Activated CD8-positive, alpha-beta T cell treated with anti-CD3 and anti-CD28 coated beads for 36 hours (primary cell): ENCODE measurements around the gene SAMD10. TPM values are rescaled to one million over a fixed set of nuclear protein-coding genes. Genes with fewer than 3 reads are reported as not detected.

Experiments used
- ATAC-seq: fragments of 200-7000 bp; cut with Tn5 transposase; one replicate; pipeline ENCODE4 v1.10.0; 2021; ENCODE audit warnings: mild to moderate bottlenecking, moderate library complexity
- CTCF ChIA-PET: fragments of 350-600 bp; sonication (Branson Sonifier 250); formaldehyde crosslinking; loops from one replicate; lab custom pipeline; 2021; ENCODE audit warnings: antibody characterized with exemption; lab: Charles Lee
- POLR2A ChIA-PET: fragments of 350-600 bp; sonication (Branson Sonifier 250); formaldehyde crosslinking; loops from one replicate; lab custom pipeline; 2021; ENCODE audit warnings: antibody characterized with exemption; lab: Charles Lee
- DNase-seq: peaks from one replicate; pipeline ENCODE4 v3.0.0-alpha.2; 2020
- H3K27ac Mint-ChIP-seq: one replicate; pipeline ENCODE4 v1.8.0; 2021; ENCODE audit warnings: mild to moderate bottlenecking, mixed read lengths
- H3K27me3 Mint-ChIP-seq: one replicate; pipeline ENCODE4 v1.8.0; 2021; ENCODE audit warnings: mixed read lengths
- H3K36me3 Mint-ChIP-seq: one replicate; pipeline ENCODE4 v1.8.0; 2021; ENCODE audit warnings: low read depth, mixed read lengths
- H3K4me1 Mint-ChIP-seq: one replicate; pipeline ENCODE4 v1.8.0; 2021; ENCODE audit warnings: low read depth, mixed read lengths
- H3K4me3 Mint-ChIP-seq: one replicate; pipeline ENCODE4 v1.8.0; 2021; ENCODE audit warnings: mild to moderate bottlenecking, moderate library complexity, mixed read lengths
- H3K9me3 Mint-ChIP-seq: one replicate; pipeline ENCODE4 v1.8.0; 2021; ENCODE audit warnings: mixed read lengths
- CTCF ChIP-seq: fragments of 200-600 bp; IDR thresholded peaks from one replicate; pipeline ENCODE4 v1.8.0; 2022; ENCODE audit warnings: antibody characterized with exemption, mild to moderate bottlenecking
- intact Hi-C: fragments of 100-400 bp; cut with micrococcal nuclease; formaldehyde crosslinking; loops from one replicate; pipeline ENCODE4 v1.10.0; 2022
- microRNA-seq: library from miRNA; unstranded; fragments of <30 nt; microRNA quantifications from one replicate; pipeline ENCODE4 v1.2.0, GENCODE V29; 2022; ENCODE audit warnings: borderline microRNAs expressed, borderline replicate concordance
- total RNA-seq, 2 experiments: library from RNA; stranded (reverse); gene quantifications; one replicate each; pipeline ENCODE4 v1.2.3, GENCODE V29; 2021

SAMD10 gene
- total RNA-seq, 2 experiments from 2014 or later: 17.4 to 17.5 TPM

- intact Hi-C loops: no loop called here
- no peaks in the 10 kb centered on the region for H3K27me3 Mint-ChIP-seq
- H3K36me3 Mint-ChIP-seq: peaks cover 34% of the 10 kb centered on the region
- POLR2A ChIA-PET: no interaction called here
- no peak overlapping the region for H3K4me3 Mint-ChIP-seq
- no peak for TF ChIP-seq CTCF
- no peak overlapping the region for H3K27ac Mint-ChIP-seq
- H3K4me1 Mint-ChIP-seq: no peaks in the 10 kb centered on the region
- no peaks in the 10 kb centered on the region for H3K9me3 Mint-ChIP-seq
- CTCF ChIA-PET: no interaction called here
- no peak for DNase-seq
- ATAC-seq: no peak
Measured at GRCh38 chr20:63929071-63929470, 50.4 kb downstream of the SAMD10 start.

GRCh38 chr20:63926298-63926697 is 53.1 kb downstream of the SAMD10 start:
- intact Hi-C loops: no loop called here
- DNase-seq (no peak), ATAC-seq (no peak)
- H3K36me3 Mint-ChIP-seq: peaks cover 24% of the 10 kb centered on the region
- ChIA-PET CTCF (interaction anchor here (1.2 kb wide), 1 partner anchor 17 kb away, joined by 3 read pairs; no protein-coding TSS in a partner anchor), POLR2A (no interaction called here)
- peaks cover 2% of the 10 kb centered on the region for H3K4me1 Mint-ChIP-seq
- H3K27ac Mint-ChIP-seq: no peak overlapping the region
- H3K27me3 Mint-ChIP-seq: no peaks in the 10 kb centered on the region
- no peak for TF ChIP-seq CTCF
- H3K9me3 Mint-ChIP-seq: no peaks in the 10 kb centered on the region
- no peak overlapping the region for H3K4me3 Mint-ChIP-seq

DNA sequence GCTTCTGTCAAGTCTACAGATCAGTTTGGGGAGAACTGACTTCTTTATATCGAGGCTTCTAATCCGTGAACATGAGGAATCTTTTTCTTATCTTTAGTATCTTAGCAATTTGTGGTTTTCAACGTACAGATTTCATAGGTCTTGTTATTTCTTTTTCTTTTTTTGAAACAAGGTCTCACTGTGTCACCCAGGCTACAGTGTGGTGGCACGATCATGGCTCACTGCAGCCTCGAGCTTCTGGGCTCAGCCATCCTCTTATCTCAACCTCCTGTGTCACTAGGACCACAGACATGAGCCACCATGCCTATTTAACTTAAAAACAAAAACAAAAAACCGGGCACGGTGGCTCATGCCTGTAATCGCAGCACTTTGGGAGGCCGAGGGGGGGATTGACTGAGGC is 55.2 kb downstream of the SAMD10 start:
- ChIA-PET CTCF (interaction anchor here (1.0 kb wide), 1 partner anchor 22 kb away, joined by 3 read pairs; no protein-coding TSS in a partner anchor), POLR2A (no interaction called here)
- no peaks in the 10 kb centered on the region for H3K27me3 Mint-ChIP-seq
- no peak overlapping the region for H3K4me3 Mint-ChIP-seq
- H3K9me3 Mint-ChIP-seq: no peaks in the 10 kb centered on the region
- DNase-seq (no peak), ATAC-seq (no peak)
- H3K36me3 Mint-ChIP-seq: peaks cover 14% of the 10 kb centered on the region
- H3K4me1 Mint-ChIP-seq: peaks cover 2% of the 10 kb centered on the region
- H3K27ac Mint-ChIP-seq: no peak overlapping the region
- no peak for TF ChIP-seq CTCF
- intact Hi-C loops: no loop called here

Small RNAs within 50 kb of the gene (microRNA-seq; reads per million reads assigned to microRNA genes)
- gene MIR1914: 1.2 reads per million
- gene MIR647: 0.91 reads per million

Other genes with a start within 250 kb of the SAMD10 start
- 10 to 100 TPM; 15.5 to 16.8 TPM for gene LIME1, start 243.0 kb downstream of the SAMD10 start, total RNA-seq
- gene SLC2A4RG, start 239.9 kb downstream of the SAMD10 start, total RNA-seq: 10 to 100 TPM; 38.5 to 39.8 TPM
- under 1 TPM; 0.31 to 0.38 TPM for gene ZBTB46, start 148.4 kb downstream of the SAMD10 start, total RNA-seq
- gene ABHD16B, start 118.1 kb downstream of the SAMD10 start, total RNA-seq: not detected
- 10 to 100 TPM; 43.1 to 44.6 TPM for gene TPD52L2, start 114.4 kb downstream of the SAMD10 start, total RNA-seq
- 10 to 100 TPM; 32.2 to 32.5 TPM for gene DNAJC5, start 84.5 kb downstream of the SAMD10 start, total RNA-seq
- 10 to 100 TPM; 31.5 to 32.6 TPM for gene UCKL1, start 23.2 kb downstream of the SAMD10 start, total RNA-seq
- gene ZNF512B, start 9.7 kb downstream of the SAMD10 start, total RNA-seq: 1 to 10 TPM; 7.5 to 8.6 TPM
- 10 to 100 TPM; 53.0 to 55.5 TPM for gene PRPF6, start 1.5 kb upstream of the SAMD10 start, total RNA-seq
- 1 to 10 TPM; 2.8 to 4.7 TPM for gene C20orf204, start 56.5 kb upstream of the SAMD10 start, total RNA-seq
- not detected for gene SOX18, start 70.0 kb upstream of the SAMD10 start, total RNA-seq
- gene TCEA2, start 83.6 kb upstream of the SAMD10 start, total RNA-seq: 10 to 100 TPM; 30.0 to 33.0 TPM
- 10 to 100 TPM; 42.5 to 44.1 TPM for gene RGS19, start 99.9 kb upstream of the SAMD10 start, total RNA-seq
- gene OPRL1, start 100.4 kb upstream of the SAMD10 start, total RNA-seq: under 1 TPM; 0.61 to 0.63 TPM
- gene LKAAEAR1, start 104.8 kb upstream of the SAMD10 start, total RNA-seq: under 1 TPM; 0.43 TPM
- not detected for gene NPBWR2, start 127.9 kb upstream of the SAMD10 start, total RNA-seq
- not detected for gene MYT1, start 184.8 kb upstream of the SAMD10 start, total RNA-seq